Anterior cingulate cortex (tissue), 58 donors: Measurements from ENCODE around the gene IGFBP2.

Experiments
- DNase-seq, 58 donors: peaks; one replicate each; lab custom pipeline; 2025; lab: John Stamatoyannopoulos, UW

IGFBP2 gene

GRCh38 chr2:216661051-216661450, 27.8 kb downstream of the IGFBP2 start:
- DNase-seq: no peak

GRCh38 chr2:216661639-216662375, 28.6 kb downstream of the IGFBP2 start:
- DNase-seq: peak in 2 of 58 donors; percentile 2 to 15

- DNase-seq: no peak
Observed at GRCh38 chr2:216663106-216663505, 29.9 kb downstream of the IGFBP2 start.

DNA sequence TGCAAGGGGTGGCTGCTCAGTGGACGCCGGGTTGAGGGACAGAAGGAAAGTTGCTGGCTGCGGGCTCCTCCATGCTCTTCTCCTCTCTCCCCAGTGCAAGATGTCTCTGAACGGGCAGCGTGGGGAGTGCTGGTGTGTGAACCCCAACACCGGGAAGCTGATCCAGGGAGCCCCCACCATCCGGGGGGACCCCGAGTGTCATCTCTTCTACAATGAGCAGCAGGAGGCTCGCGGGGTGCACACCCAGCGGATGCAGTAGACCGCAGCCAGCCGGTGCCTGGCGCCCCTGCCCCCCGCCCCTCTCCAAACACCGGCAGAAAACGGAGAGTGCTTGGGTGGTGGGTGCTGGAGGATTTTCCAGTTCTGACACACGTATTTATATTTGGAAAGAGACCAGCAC, 30.6 kb downstream of the IGFBP2 start:
- no peak for DNase-seq

DNA sequence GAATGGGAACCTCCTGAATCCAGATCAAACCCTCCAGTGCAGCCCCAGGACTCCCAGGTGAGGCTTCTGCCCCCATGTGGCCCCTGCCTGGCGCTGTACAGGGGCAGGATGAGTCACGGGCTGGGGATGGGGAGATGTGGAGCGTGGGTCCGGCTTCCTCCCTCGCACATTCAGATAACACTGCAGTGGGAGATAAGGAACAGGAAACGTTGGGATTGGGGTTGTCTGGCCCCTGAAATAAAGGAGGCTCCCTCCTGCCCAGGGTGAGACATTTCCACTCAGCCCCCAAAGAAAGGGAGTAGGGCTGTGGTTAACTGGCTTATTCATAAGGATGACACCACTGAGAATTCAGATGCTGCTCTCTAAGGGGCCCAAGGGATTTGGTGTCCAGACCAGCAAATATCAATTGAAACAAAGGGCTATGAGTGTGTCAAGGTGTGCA, 31.4 kb downstream of the IGFBP2 start:
- DNase-seq: no peak

DNA sequence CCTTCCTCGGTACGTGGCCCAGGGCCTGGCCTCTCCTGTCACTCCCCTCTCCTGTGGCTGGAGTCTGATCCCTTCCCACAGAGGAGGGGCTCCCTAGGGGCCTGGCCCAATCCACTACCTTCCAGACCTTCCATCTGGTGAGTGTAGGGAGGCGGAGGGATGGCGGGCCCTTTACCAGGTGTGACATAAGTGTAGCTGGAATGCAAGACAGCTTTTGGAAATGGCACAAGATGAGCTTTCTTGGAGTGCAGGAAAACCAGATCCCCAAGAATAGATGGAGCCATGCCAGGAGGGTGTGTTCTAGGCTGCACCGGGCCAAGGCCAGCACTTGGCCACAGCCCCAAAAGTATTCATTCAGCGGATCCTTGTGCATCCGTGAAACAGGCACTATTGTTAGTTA, 32.0 kb downstream of the IGFBP2 start:
- DNase-seq: no peak

DNA sequence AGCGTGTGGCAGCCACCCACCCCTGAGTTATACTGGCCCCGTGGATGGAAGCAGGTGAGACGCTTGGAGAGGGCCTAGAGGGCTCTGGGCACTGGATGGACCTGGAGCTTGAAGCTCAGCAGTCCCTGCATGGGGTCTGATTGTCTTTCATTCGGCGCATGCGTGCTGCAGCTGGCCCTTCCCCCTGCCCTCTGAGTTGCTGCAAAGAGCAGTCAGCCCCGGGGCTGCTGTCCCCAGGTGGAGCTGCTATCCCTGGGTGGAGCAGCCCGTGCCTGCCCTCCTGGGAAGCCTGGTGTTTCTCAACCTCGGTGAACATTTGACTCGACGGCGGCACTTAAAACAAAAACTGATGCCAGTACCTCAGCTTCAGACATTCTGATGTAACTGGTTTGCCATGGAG, 32.5 kb downstream of the IGFBP2 start:
- no peak for DNase-seq

DNA sequence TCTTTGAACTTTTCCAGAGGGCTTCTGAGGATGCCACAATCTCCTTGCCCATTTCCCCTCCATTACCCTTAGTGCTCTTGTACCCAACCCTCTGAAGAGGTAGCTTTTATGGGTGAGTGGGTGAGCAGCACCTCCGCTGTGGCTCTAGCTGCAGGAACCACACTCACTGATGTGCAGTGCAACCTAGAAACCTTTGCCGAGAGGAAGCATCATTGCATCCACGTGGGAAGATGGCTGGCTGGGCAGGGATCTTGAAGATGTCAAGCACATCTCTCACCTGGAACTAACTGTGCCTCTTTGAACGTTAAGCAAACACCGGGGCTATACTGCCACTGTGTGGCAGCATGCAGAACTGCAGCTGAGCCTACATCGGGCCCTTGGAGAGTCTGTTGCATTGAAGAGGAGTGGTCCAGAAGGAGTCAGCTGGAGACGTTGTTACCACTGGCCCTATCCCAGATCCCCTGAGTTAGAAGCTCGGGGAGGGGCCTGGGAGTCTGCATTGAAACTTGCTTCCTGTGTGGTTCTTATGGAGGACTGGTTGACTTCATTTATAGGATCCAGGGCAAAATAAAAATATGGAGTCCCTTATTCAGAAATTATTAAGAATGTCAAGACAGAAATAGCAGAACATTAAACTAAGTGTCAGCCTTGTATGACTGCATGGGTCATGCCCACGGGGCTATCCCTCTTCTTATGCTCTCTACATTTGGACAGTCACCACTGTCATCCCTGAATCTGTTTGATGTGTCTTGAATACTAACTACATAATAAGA, 33.4 kb downstream of the IGFBP2 start:
- peak in 55 of 58 donors; percentile 3 to 77 (median 46) for DNase-seq

- no peak for DNase-seq
Observed at GRCh38 chr2:216670266-216671080, 37.3 kb downstream of the IGFBP2 start.

DNA sequence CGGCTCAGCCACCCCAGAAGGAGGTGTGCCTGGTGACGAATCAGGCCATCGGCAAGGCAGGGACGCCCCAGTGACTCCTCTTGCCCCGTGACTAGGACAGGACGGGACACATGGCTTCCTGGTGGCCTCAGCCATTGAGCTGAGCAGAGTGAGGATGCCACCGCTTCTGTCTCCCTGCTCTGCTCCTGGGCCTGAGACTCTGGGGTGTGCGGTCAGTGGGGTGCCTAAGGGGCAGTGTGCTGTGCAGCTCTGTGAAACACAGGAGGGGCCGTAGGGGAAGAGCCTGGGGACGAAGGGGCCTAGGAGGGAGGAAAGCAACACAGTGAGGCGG, 37.8 kb downstream of the IGFBP2 start:
- DNase-seq: no peak

DNA sequence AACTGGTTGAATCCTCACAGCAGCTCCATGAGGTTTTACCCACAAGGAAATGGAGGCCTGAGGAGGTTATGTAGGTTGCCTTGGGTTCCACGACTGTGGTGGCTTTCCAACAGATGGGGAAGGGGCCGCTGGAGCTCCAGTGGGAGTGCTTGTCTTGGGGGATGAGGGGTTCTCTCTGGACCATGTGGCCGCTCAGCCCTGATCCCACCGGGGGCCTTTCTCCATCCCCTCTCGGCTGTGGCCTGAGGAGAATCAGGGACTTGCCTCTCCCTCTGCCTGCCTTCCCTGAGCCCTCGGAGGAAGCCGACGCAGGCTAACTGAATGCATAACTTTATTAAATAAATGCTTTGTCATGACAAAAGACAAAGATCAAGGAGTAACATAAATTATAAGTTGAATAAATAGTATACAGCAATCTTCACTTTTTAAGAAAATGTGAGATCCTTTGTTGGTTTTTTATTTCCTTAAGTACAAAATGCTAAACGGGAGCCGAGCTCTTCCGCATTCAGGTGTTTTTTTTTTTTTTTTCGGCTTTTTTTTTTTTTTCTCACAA, 38.6 kb downstream of the IGFBP2 start:
- DNase-seq: no peak

- no peak for DNase-seq
Observed at GRCh38 chr2:216672466-216672865, 39.2 kb downstream of the IGFBP2 start.

GRCh38 chr2:216673021-216673420, 39.8 kb downstream of the IGFBP2 start:
- no peak for DNase-seq

DNA sequence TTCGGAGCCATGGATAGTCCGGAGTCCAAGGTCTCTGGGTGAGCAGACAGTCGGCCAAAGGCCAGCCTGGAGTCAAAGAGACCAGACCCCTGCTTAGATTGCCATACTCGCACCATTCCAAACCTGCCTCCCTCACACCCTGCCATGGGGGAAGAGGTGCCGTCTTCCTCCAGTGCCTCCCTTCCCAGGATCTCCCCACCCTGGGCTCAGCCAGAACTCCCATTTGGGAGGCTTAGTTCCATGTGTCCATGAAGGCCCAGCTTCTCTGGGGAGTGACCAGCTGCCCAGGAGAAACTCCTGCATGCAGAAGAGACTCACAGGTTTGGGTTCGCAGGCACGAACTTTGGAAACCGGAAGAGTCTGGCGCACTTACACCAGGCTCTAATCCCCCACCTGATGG, 40.4 kb downstream of the IGFBP2 start:
- no peak for DNase-seq

DNA sequence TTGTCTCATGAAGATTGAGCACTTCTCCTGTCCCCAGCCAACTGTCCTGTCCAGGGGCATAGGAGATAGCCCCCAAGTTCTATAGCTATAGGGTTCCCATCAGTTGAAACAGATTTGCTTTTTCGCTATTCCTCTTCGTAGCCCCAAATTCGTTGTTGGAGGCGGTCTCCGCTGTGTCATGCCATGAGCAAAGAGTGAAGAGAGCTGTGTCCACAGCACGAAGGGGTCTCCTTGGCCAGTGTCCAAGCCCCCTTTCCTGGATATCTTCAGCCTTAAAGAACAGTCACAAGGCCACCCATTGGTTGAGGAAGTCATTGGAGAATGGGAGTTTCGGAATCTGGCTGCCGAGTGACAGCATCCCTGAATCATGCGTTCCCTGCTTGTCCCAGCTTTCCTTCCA, 41.2 kb downstream of the IGFBP2 start:
- DNase-seq: no peak

DNA sequence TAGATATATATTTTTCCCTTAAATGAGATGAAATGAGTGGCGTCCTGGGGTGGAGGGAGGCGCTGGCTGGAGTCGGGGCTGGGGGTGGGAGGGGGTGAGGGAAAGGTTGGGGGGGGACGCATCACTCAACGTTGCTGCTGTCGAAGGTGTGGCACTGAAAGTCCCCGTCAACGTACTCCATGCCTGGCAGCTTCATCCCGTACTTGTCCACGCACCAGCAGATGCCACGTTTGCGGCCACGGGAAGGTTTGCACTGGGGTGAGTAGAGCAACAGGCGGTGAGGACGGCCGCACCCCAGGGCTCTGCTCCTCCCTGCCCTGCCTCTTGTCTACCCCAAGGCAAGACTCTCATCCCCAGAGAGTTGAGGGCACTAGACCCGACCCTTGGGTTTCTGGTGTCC, 43.4 kb downstream of the IGFBP2 start:
- no peak for DNase-seq

GRCh38 chr2:216677439-216678097, 44.3 kb downstream of the IGFBP2 start:
- DNase-seq: no peak

DNA sequence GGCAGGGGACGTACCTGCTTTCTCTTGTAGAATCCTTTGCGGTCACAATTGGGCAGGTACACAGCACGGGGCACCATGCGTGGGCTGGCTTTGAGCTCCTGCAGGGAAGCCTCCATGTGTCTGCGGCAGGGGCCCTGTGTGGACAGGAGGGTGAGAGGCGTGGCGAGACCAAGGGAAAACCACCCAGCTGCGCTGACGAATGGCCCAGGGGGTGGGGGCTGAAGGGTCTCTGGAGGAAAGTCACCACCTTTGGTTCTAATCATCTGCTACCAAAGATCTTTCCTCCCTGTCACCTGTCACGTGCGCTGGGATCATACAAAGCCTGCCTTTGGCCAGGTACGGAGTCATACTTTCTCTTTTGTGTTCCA, 44.9 kb downstream of the IGFBP2 start:
- no peak for DNase-seq

GRCh38 chr2:216678813-216679657, 45.8 kb downstream of the IGFBP2 start:
- DNase-seq: no peak

DNA sequence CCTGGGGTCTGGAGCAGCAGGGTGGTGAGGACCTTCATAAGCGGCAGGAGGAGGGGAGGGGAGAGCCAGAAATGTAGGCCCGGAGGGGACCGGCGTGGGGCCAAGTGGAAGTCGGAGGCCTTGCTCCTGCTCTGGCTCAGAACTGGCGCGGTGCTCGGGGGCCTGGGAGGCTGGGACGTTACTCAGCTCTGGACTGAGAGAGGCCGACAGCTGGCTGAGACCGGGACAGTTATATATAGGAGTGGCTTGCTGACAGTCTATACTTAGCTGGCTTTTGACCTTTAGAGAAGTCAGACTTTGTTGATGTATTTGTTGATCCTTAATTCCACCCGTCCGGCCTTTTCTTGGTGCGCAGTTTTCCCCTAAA, 46.4 kb downstream of the IGFBP2 start:
- DNase-seq: no peak
